Stimulated activated CD8-positive, alpha-beta memory T cell treated with anti-CD3 and anti-CD28 coated beads, Interleukin-4, amount 100 ng/mL, for 4 hours (primary cell): ENCODE measurements around the gene SIAE.

ENCODE experiments used
- DNase-seq, 2 donors: peaks; one replicate each; pipeline ENCODE4 v3.0.0-alpha.2; 2020; ENCODE audit warnings: low read depth in 2 of 2, low spot score in 1 of 2

The SIAE gene

GRCh38 chr11:124583781-124584180 is 89.8 kb downstream of the SIAE start:
- no peak for DNase-seq
